ENCODE measurements around the gene RTL3. TPM values are rescaled to one million over a fixed set of nuclear protein-coding genes. Genes with fewer than 3 reads are reported as not detected.
A peak's percentile ranks its signal among the peaks of the same experiment; 100 is the strongest.

RTL3 gene
- total RNA-seq, 1 donor from 2014 or later = 0.15 TPM

DNA sequence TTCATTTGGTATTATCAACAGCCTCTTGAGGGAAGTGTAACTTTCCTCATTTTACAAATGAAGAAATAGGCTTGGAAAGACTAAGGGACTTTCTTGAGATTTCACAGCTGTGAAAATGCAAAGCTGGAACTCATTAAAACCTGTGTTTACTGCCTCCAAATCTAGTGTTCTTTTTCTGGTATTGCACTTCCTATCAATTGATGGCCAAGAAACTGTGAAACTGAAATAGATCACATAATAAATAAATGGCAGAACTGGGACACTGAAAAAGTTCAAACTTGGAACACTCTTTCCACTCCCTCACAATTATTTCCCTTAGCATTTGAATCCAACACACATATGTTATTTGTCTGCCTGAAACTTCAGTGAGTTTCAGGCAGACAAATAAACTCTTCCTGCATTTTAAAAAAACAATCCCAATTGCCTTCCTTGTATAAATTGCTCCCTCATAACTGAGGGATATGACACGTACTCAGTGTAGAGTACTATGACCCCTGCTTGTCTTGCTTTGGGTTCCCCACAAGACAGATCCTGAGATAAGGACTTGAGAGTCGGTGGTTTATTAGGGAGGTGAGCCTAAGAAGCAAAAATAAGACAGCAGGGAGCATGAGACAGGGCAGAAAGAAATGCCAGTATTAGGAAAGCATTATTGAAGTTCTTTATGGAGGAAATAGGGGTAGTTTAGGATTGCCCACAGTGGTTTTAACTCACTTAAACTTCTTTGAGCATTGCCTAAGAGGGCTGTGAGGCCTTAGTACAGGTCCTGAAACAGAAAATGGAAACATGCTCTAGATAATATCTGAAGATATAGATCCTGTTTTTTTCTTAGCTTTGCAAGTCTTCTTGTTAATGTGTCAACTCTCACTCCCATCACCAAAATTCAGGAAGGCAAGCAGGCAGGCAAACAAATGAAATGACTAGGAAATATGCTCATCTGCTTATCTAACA lies 33.9 kb downstream of the RTL3 start:
- DNase-seq (no peak), ATAC-seq (peak; percentile 78)
- intact Hi-C loops (cut with micrococcal nuclease) = no loop called here

DNA sequence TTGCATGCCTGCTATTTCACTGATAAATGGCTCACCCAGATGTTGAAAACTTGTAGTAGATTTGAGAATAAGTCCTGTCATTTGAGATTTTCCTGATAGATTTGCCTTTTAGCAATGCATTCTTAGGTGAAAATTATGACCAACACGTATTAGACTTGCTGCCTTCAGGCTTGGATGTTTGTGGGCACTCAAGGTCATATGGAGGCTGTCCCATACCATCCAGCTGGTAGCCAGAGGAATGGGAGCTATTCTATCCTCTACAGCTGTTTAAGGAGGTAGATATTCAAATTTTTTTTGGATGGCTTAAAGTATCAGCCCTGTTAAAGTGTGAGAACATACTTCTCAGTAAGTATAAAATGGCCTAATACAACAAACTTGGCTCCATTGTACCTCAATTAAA lies 34.7 kb downstream of the RTL3 start:
- ATAC-seq = peak; percentile 56
- DNase-seq = no peak
- intact Hi-C loops (cut with micrococcal nuclease) = no loop called here

DNA sequence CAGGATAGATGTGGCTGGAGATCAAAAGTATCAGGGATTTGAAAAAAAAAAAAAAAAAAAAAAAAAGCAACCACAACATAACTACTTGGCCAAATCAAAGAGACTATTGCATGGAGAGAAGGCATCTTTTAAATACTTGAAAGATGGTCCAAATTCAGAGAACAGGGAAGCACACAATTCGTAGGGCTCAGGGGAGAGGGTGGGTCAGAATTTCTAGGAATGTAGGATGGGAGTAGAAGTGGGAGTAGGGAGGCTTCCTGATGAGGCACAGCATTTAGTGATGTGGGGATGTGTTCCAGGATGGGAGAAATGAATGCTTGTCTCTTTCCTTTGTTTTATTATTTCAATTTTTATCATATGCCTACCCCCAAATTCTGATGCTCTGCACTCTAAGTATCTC lies 36.3 kb downstream of the RTL3 start:
- DNase-seq = no peak
- intact Hi-C loops (cut with micrococcal nuclease) = no loop called here
- ATAC-seq = peak; percentile 44

DNA sequence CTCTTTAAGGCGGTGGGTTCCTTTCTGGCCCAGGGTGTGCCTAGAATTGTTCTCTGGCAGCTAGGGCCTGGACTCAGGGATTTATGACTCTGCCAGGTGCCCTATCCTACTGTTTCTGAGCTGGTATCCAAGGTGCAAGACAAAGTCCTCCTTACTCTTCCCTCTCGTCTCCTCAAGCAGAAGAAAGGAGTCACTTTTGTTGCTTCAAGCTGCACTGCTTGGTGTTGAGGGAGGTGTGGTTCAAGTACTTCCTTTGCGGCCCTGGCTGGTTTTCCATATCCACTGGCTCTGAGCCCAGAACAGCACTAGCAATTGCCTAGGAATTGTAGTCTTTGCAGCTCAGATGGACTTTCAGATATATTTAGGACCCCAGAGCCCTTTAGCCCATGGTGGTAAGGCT lies 39.3 kb downstream of the RTL3 start:
- intact Hi-C loops (cut with micrococcal nuclease) = no loop called here
- DNase-seq (peak; percentile 25), ATAC-seq (peak; percentile 36)

DNA sequence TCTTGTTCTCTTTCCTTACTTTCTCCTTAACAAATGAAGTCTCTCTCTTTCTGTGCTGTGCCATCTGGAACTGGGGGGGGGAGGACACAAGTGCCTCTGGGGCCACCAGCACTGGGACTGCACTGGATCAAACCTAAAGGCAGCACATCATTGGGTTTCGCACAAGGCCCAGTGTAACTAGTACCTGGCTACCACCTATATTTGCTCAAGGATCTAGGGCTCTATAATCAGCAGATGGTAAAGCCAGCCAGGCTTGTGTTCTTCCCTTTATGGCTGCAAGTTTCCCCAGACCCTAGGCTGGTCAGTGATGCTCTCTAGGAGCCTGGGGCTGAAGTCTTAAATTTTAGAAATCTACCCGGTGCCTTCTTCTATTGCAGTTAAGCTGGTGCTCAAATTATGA lies 40.1 kb downstream of the RTL3 start:
- intact Hi-C loops (cut with micrococcal nuclease) = no loop called here
- ATAC-seq = no peak

DNA sequence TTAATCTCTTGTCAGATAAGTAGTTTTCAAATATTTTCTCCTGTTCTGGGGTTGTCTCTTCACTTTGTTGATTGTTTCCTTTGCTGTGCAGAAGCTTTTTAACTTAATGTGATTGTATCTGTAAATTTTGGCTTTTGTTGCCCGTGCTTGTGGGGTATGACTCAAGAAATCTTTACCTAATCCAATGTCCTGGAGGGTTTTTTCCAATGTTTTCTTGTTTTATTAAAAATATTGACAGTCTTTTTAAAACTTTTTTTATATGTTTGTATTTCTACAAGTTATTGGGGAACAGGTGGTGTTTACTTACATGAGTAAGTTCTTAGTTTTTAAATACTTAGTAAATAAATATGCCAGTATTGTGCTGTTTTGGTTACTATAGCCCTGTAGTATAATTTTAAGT lies 44.9 kb downstream of the RTL3 start:
- DNase-seq = no peak
- intact Hi-C loops (cut with micrococcal nuclease) = no loop called here
- no peak for ATAC-seq

More for the DNA sequence above, 40.1 kb downstream of the RTL3 start:
- no peak for DNase-seq

Other genes with a start within 250 kb of the RTL3 start
- gene LPAR4, start 88.4 kb upstream of the RTL3 start, total RNA-seq = 0.15 TPM

Measured in left ventricle myocardium superior (tissue), 1 donor.